OCI-LY7 (cell line): Measurements from ENCODE around the gene PCNX1. TPM values are rescaled to one million over a fixed set of nuclear protein-coding genes. Genes with fewer than 3 reads are reported as not detected.

Experiments used
- BruUV-seq: library from RNA; stranded (reverse); fragments of 400-500 nt; replicated peaks from 2 replicates; lab custom pipeline; 2021; lab: Mats Ljungman, UMichigan
- CTCF ChIA-PET: fragments of 300-600 bp; sonication (Branson Sonifier 250); formaldehyde crosslinking; loops from one replicate; lab custom pipeline; 2022; ENCODE audit warnings: antibody characterized with exemption; ENCODE audit not compliant: unreplicated experiment; lab: Charles Lee
- POLR2A ChIA-PET: fragments of 300-600 bp; sonication (Branson Sonifier 250); formaldehyde crosslinking; loops from one replicate; lab custom pipeline; 2022; ENCODE audit warnings: antibody characterized with exemption; lab: Charles Lee
- DNase-seq: peaks from one replicate; pipeline ENCODE4 v3.0.0-alpha.2; 2015; ENCODE audit warnings: low spot score
- H2AFZ ChIP-seq: fragments of 200-600 bp; sonication (generic), shearing (Covaris generic); 2 replicates; pipeline ENCODE4 v1.6.1; 2014; ENCODE audit warnings: mild to moderate bottlenecking, antibody characterized with exemption, low read length, moderate library complexity
- H3K27ac ChIP-seq: fragments of 200-600 bp; sonication (generic); 2 replicates; pipeline ENCODE4 v1.5.1; 2014; ENCODE audit warnings: mixed run types, low read depth, mild to moderate bottlenecking, moderate library complexity, low read length, inconsistent platforms; ENCODE audit not compliant: poor library complexity, severe bottlenecking
- H3K36me3 ChIP-seq: fragments of 200-600 bp; sonication (generic); 2 replicates; pipeline ENCODE4 v1.6.1; 2014; ENCODE audit warnings: mild to moderate bottlenecking, antibody characterized with exemption, low read length, moderate library complexity, mixed read lengths; ENCODE audit not compliant: insufficient read depth
- H3K4me1 ChIP-seq: fragments of 200-600 bp; sonication (generic); 2 replicates; pipeline ENCODE4 v1.5.1; 2014; ENCODE audit warnings: mild to moderate bottlenecking, low read length; ENCODE audit not compliant: insufficient read depth, poor library complexity, severe bottlenecking
- H3K4me2 ChIP-seq: fragments of 200-600 bp; sonication (generic); 2 replicates; pipeline ENCODE4 v1.6.1; 2014; ENCODE audit warnings: mild to moderate bottlenecking, low read length
- H3K4me3 ChIP-seq: fragments of 200-600 bp; sonication (generic); 2 replicates; pipeline ENCODE4 v1.5.1; 2014; ENCODE audit warnings: mild to moderate bottlenecking, low read depth, low read length; ENCODE audit not compliant: poor library complexity, severe bottlenecking
- H3K79me2 ChIP-seq: fragments of 200-600 bp; sonication (generic); 2 replicates; pipeline ENCODE4 v1.6.1; 2016; ENCODE audit warnings: low read depth, mild to moderate bottlenecking, low read length, moderate library complexity, mixed read lengths; ENCODE audit not compliant: insufficient read depth
- H3K9me2 ChIP-seq: fragments of 200-600 bp; sonication (generic); 2 replicates; pipeline ENCODE4 v1.6.1; 2016; ENCODE audit warnings: mild to moderate bottlenecking, low read length, mixed read lengths; ENCODE audit not compliant: insufficient read depth
- H3K9me3 ChIP-seq: fragments of 200-600 bp; sonication (generic); 2 replicates; pipeline ENCODE4 v1.6.1; 2014; ENCODE audit warnings: mild to moderate bottlenecking, mixed run types, low read length, mixed read lengths
- H4K20me1 ChIP-seq: fragments of 200-600 bp; sonication (generic); 2 replicates; pipeline ENCODE4 v1.6.1; 2014; ENCODE audit warnings: mild to moderate bottlenecking, antibody characterized with exemption, low read length, moderate library complexity, mixed read lengths; ENCODE audit not compliant: insufficient read depth
- CTCF ChIP-seq: fragments of 200-600 bp; sonication (generic); conservative IDR thresholded peaks from 2 replicates; pipeline ENCODE4 v1.5.1; 2014; ENCODE audit warnings: mild to moderate bottlenecking, antibody characterized with exemption, low read length, moderate library complexity, mixed read lengths
- EZH2phosphoT487 ChIP-seq: fragments of 200-600 bp; sonication (generic); IDR thresholded peaks from 2 replicates; pipeline ENCODE4 v1.6.1; 2018; ENCODE audit warnings: low read depth, borderline replicate concordance, mild to moderate bottlenecking, mixed run types, antibody characterized with exemption, low read length, moderate library complexity, mixed read lengths
- intact Hi-C: fragments of 100-400 bp; cut with micrococcal nuclease; formaldehyde crosslinking; loops from one replicate; pipeline ENCODE4 v1.10.0; 2022; ENCODE audit not compliant: unreplicated experiment
- total RNA-seq, 2 experiments: library from RNA; depleted of rRNA in 1 of 2; stranded (reverse); fragments of >200 nt in 1 of 2; shearing (Covaris generic) in 1 of 2; gene quantifications; 2 replicates each; pipeline ENCODE4 v1.2.3, GENCODE V29; 2014 to 2022

Gene PCNX1
- total RNA-seq, 2 experiments from 2014 or later = 27.7 to 33.5 TPM

DNA sequence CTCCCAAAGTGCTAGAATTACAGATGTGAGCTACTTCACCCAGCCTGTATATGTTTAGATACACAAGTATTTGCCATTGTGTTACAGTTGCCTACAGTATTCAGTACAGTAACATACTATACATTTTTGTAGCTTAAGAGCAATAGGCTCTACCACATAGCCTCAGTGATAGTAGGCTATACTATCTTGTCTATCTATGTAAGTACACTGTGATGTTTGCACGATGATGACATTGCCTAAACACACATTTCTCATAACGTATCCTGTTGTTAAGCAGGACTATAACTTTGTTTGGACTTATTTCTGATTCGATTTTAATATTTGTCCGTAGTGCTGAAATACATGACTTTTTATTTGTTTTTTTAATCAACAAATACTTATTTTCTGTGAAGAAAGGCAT, 129.2 kb downstream of the PCNX1 start:
- intact Hi-C loops = no loop called here
- Histone ChIP-seq H3K27ac (no peak overlapping the region), H3K9me3 (no peaks in the 10 kb centered on the region), H3K4me1 (no peaks in the 10 kb centered on the region), H4K20me1 (no peaks in the 10 kb centered on the region), H3K9me2 (no peaks in the 10 kb centered on the region), H2AFZ (no peak overlapping the region), H3K4me3 (no peak overlapping the region), H3K36me3 (peaks cover 50% of the 10 kb centered on the region), H3K4me2 (no peak overlapping the region), H3K79me2 (no peaks in the 10 kb centered on the region)
- BruUV-seq = no TSS peak
- DNase-seq = no peak
- CTCF ChIA-PET = interaction anchor here (0.6 kb wide), 1 partner anchor 174 kb away, joined by 3 read pairs; no protein-coding TSS in a partner anchor
- TF ChIP-seq EZH2phosphoT487 (no peak), CTCF (no peak)
- POLR2A ChIA-PET = no interaction called here

DNA sequence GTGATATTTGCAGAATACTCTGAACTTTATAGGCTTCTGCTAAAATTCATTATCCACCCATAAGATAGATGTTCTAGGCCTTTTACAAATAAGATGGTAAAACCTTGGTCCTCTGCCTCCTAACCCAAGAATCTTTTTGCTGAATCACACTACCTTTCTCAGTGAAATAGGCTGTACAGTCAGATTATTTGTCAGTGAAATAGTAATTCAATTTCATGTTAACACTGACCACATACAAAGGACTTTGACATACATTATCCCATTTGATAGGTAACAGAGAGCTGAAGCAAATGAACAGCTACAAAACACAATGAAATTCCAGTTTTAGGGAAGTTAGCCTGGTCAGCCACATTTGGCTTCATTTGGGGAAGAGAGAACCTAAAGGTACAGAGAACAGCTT, 141.1 kb downstream of the PCNX1 start:
- intact Hi-C loops = no loop called here
- ChIA-PET CTCF (no interaction called here), POLR2A (no interaction called here)
- H3K4me2 ChIP-seq = no peak overlapping the region
- TF ChIP-seq EZH2phosphoT487 (no peak), CTCF (no peak)
- H3K36me3 ChIP-seq = peaks cover 33% of the 10 kb centered on the region
- BruUV-seq = no TSS peak
- DNase-seq = no peak
- H3K9me2 ChIP-seq = no peaks in the 10 kb centered on the region
- H2AFZ ChIP-seq = no peak overlapping the region
- H3K27ac ChIP-seq = no peak overlapping the region
- H4K20me1 ChIP-seq = no peaks in the 10 kb centered on the region
- no peaks in the 10 kb centered on the region for H3K4me1 ChIP-seq
- H3K9me3 ChIP-seq = no peaks in the 10 kb centered on the region
- no peak overlapping the region for H3K4me3 ChIP-seq
- H3K79me2 ChIP-seq = no peaks in the 10 kb centered on the region

- TF ChIP-seq CTCF (no peak), EZH2phosphoT487 (no peak)
Measured at GRCh38 chr14:71049435-71050133, 142.3 kb downstream of the PCNX1 start.

More at GRCh38 chr14:71049435-71050133, 142.3 kb downstream of the PCNX1 start:
- Histone ChIP-seq H3K36me3 (peaks cover 30% of the 10 kb centered on the region), H3K9me3 (no peaks in the 10 kb centered on the region), H3K4me3 (no peak overlapping the region), H3K4me2 (no peak overlapping the region), H3K4me1 (no peaks in the 10 kb centered on the region), H3K9me2 (no peaks in the 10 kb centered on the region), H2AFZ (no peak overlapping the region), H3K79me2 (no peaks in the 10 kb centered on the region), H3K27ac (no peak overlapping the region), H4K20me1 (no peaks in the 10 kb centered on the region)
- CTCF ChIA-PET = interaction anchor here (1.0 kb wide), 1 partner anchor 10 kb away, joined by 3 read pairs; no protein-coding TSS in a partner anchor
- no TSS peak for BruUV-seq
- POLR2A ChIA-PET = interaction anchor here (1.0 kb wide), 1 partner anchor 10 kb away, joined by 3 read pairs; no protein-coding TSS in a partner anchor
- DNase-seq = no peak
- intact Hi-C loops = no loop called here
